ENCODE data around the gene ZCCHC7.
"Not testable (repeated sequence)": the region's sequence is repeated elsewhere in the genome, so short reads cannot be mapped to it uniquely, and the experiment has no call there.

ZCCHC7 gene

DNA sequence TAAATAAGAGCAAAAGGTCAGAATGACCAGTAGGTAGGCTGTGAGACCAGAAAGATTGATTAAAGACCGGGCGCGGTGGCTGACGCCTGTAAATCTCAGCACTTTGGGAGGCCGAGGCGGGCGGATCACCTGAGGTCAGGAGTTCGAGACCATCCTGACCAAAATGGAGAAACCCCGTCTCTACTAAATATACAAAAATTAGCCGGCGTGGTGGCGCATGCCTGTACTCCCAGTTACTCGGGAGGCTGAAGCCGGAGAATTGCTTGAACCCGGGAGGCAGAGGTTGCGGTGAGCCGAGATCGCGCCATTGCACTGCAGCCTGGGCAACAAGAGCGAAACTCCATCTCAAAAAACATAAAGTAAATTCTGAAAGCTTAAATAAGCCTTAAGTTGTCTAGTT, 38.9 kb upstream of the ZCCHC7 start:
- H4K12ac ChIP-seq (ENCODE audit: low read depth, low read length): not testable (repeated sequence)

DNA sequence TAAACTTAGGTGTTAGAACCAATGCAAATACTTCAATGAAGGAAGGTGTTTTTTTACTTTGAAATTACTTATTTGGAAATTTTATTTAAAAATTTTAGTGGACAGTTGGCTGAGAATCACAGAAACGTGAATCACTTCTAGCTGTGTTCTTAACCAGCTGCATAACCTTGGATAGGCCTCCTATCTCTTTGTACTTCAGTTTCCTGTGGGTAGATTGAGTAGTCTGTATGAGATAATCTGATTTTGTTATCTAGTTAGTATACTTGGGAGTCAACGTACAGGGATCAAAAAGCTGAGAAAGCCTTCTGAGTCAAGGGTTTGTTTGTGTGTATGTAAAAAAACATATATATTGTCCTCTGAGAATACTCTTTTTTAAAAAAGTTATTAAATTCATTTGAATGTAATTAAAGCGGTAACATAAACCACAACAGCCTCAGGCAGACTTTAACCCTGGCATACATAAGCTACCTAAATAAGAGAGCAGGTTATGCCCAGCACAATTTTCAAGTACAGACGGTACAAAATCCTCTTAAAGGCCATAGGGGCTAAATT, 38.1 kb upstream of the ZCCHC7 start:
- peaks cover 6% of the 10 kb centered on the region for H3K79me1 ChIP-seq (ENCODE audit: low read length)
- no peak for DNase-seq
- H3K9me3 ChIP-seq (ENCODE audit: insufficient read depth, low read depth, low read length): no peaks in the 10 kb centered on the region

More for the DNA sequence above, 38.9 kb upstream of the ZCCHC7 start:
- H3K4me1 ChIP-seq (ENCODE audit: control insufficient read depth in 1 of 2, insufficient read depth in 2 of 2, low read length in 2 of 2); H3K79me1 ChIP-seq (ENCODE audit: low read length); H3K4ac ChIP-seq (ENCODE audit: low read depth, low read length); DNase-seq; H3K27me3 ChIP-seq (ENCODE audit: insufficient read depth, low read length); H4K8ac ChIP-seq (ENCODE audit: low read depth, low read length); H3K4me3 ChIP-seq (ENCODE audit: low read depth, low read length); H3K14ac ChIP-seq (ENCODE audit: low read length); H3K27ac ChIP-seq (ENCODE audit: low read depth, low read length); H2AK5ac ChIP-seq (ENCODE audit: low read length); H3K9me3 ChIP-seq (ENCODE audit: insufficient read depth, low read depth, low read length); H3K9ac ChIP-seq (ENCODE audit: low read length); H3K36me3 ChIP-seq (ENCODE audit: control insufficient read depth in 1 of 2, insufficient read depth in 2 of 2, low read length in 2 of 2); H3K23ac ChIP-seq (ENCODE audit: low read length); H2AFZ ChIP-seq (ENCODE audit: insufficient read depth, low read length, poor library complexity); H3K18ac ChIP-seq (ENCODE audit: low read length); H2BK5ac ChIP-seq (ENCODE audit: low read depth, low read length, poor library complexity); H4K91ac ChIP-seq (ENCODE audit: low read depth, low read length); H3K4me2 ChIP-seq (ENCODE audit: low read length); H2BK120ac ChIP-seq (ENCODE audit: insufficient read depth, low read length, poor library complexity); H3K79me2 ChIP-seq (ENCODE audit: control insufficient read depth, insufficient read depth, low read length, poor library complexity); H2BK12ac ChIP-seq (ENCODE audit: low read length): not testable (repeated sequence)
- no CpG with 5 or more reads among the region's 20 CpGs for WGBS (ENCODE audit: extremely low coverage, insufficient coverage, insufficient read length)

GRCh38 chr9:37083654-37084053, 36.7 kb upstream of the ZCCHC7 start:
- H3K4me3 ChIP-seq (ENCODE audit: low read depth, low read length): no peak overlapping the region
- H3K4me1 ChIP-seq (ENCODE audit: control insufficient read depth in 1 of 2, insufficient read depth in 2 of 2, low read length in 2 of 2): peaks cover 3% of the 10 kb centered on the region in 2 experiments
- H3K9me3 ChIP-seq (ENCODE audit: insufficient read depth, low read depth, low read length): no peaks in the 10 kb centered on the region
- no peak overlapping the region for H4K8ac ChIP-seq (ENCODE audit: low read depth, low read length)
- no peak overlapping the region for H3K23ac ChIP-seq (ENCODE audit: low read length)
- H3K14ac ChIP-seq (ENCODE audit: low read length): no peak overlapping the region
- no peak overlapping the region for H4K91ac ChIP-seq (ENCODE audit: low read depth, low read length)
- H2AK5ac ChIP-seq (ENCODE audit: low read length): no peak overlapping the region
- peaks cover 0 to 6% of the 10 kb centered on the region in 2 experiments for H3K36me3 ChIP-seq (ENCODE audit: control insufficient read depth in 1 of 2, insufficient read depth in 2 of 2, low read length in 2 of 2)
- no peak overlapping the region for H3K9ac ChIP-seq (ENCODE audit: low read length)
- no peak overlapping the region for H2AFZ ChIP-seq (ENCODE audit: insufficient read depth, low read length, poor library complexity)
- H2BK120ac ChIP-seq (ENCODE audit: insufficient read depth, low read length, poor library complexity): no peak overlapping the region
- no peak overlapping the region for H2BK5ac ChIP-seq (ENCODE audit: low read depth, low read length, poor library complexity)
- H3K79me1 ChIP-seq (ENCODE audit: low read length): peaks cover 6% of the 10 kb centered on the region
- H3K4me2 ChIP-seq (ENCODE audit: low read length): no peak overlapping the region
- no peak overlapping the region for H3K18ac ChIP-seq (ENCODE audit: low read length)
- no peak for DNase-seq
- H3K4ac ChIP-seq (ENCODE audit: low read depth, low read length): no peak overlapping the region
- peaks cover 4% of the 10 kb centered on the region for H3K79me2 ChIP-seq (ENCODE audit: control insufficient read depth, insufficient read depth, low read length, poor library complexity)
- no peaks in the 10 kb centered on the region for H3K27me3 ChIP-seq (ENCODE audit: insufficient read depth, low read length)
- no peak overlapping the region for H2BK12ac ChIP-seq (ENCODE audit: low read length)
- H4K12ac ChIP-seq (ENCODE audit: low read depth, low read length): no peak overlapping the region
- H3K27ac ChIP-seq (ENCODE audit: low read depth, low read length): no peak overlapping the region

More for the DNA sequence above, 38.1 kb upstream of the ZCCHC7 start:
- no peak overlapping the region for H3K27ac ChIP-seq (ENCODE audit: low read depth, low read length)
- H4K12ac ChIP-seq (ENCODE audit: low read depth, low read length): no peak overlapping the region
- no CpG with 5 or more reads among the region's 4 CpGs for WGBS (ENCODE audit: extremely low coverage, insufficient coverage, insufficient read length)
- H2BK12ac ChIP-seq (ENCODE audit: low read length): no peak overlapping the region
- H3K36me3 ChIP-seq (ENCODE audit: control insufficient read depth in 1 of 2, insufficient read depth in 2 of 2, low read length in 2 of 2): peaks cover 0 to 6% of the 10 kb centered on the region in 2 experiments
- no peak overlapping the region for H3K4me2 ChIP-seq (ENCODE audit: low read length)
- H2BK120ac ChIP-seq (ENCODE audit: insufficient read depth, low read length, poor library complexity): no peak overlapping the region
- H2AK5ac ChIP-seq (ENCODE audit: low read length): no peak overlapping the region
- no peak overlapping the region for H2BK5ac ChIP-seq (ENCODE audit: low read depth, low read length, poor library complexity)
- H4K8ac ChIP-seq (ENCODE audit: low read depth, low read length): no peak overlapping the region
- H3K23ac ChIP-seq (ENCODE audit: low read length): no peak overlapping the region
- peaks cover 3% of the 10 kb centered on the region in 2 experiments for H3K4me1 ChIP-seq (ENCODE audit: control insufficient read depth in 1 of 2, insufficient read depth in 2 of 2, low read length in 2 of 2)
- H3K4me3 ChIP-seq (ENCODE audit: low read depth, low read length): no peak overlapping the region
- H3K9ac ChIP-seq (ENCODE audit: low read length): no peak overlapping the region
- no peaks in the 10 kb centered on the region for H3K27me3 ChIP-seq (ENCODE audit: insufficient read depth, low read length)
- peaks cover 4% of the 10 kb centered on the region for H3K79me2 ChIP-seq (ENCODE audit: control insufficient read depth, insufficient read depth, low read length, poor library complexity)
- H4K91ac ChIP-seq (ENCODE audit: low read depth, low read length): no peak overlapping the region
- no peak overlapping the region for H3K18ac ChIP-seq (ENCODE audit: low read length)
- H2AFZ ChIP-seq (ENCODE audit: insufficient read depth, low read length, poor library complexity): no peak overlapping the region
- H3K14ac ChIP-seq (ENCODE audit: low read length): no peak overlapping the region
- no peak overlapping the region for H3K4ac ChIP-seq (ENCODE audit: low read depth, low read length)

DNA sequence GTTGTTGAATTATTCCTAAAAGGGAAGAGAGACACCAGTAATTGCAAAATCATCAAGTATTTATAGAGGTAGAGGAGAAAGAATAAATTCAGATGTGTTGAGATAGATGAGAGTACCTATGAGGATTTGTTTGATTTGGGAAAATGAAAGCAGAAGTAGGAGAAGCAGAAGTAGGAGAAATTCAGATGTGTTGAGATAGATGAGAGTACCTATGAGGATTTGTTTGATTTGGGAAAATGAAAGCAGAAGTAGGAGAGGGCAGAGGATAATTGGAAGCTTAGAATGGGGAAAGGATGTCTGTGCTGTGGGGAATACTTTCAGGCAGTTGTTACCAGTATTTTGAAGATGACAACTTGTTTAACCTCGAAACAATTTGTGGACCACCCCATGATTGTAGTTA, 35.1 kb upstream of the ZCCHC7 start:
- H3K14ac ChIP-seq (ENCODE audit: low read length): no peak overlapping the region

More for the DNA sequence above, 35.1 kb upstream of the ZCCHC7 start:
- Histone ChIP-seq H3K4me2 (ENCODE audit: low read length) (no peak overlapping the region), H3K4me1 (ENCODE audit: control insufficient read depth in 1 of 2, insufficient read depth in 2 of 2, low read length in 2 of 2) (no peaks in the 10 kb centered on the region), H4K8ac (ENCODE audit: low read depth, low read length) (no peak overlapping the region), H3K36me3 (ENCODE audit: control insufficient read depth in 1 of 2, insufficient read depth in 2 of 2, low read length in 2 of 2) (peaks cover 0 to 6% of the 10 kb centered on the region in 2 experiments), H3K23ac (ENCODE audit: low read length) (no peak overlapping the region), H3K27ac (ENCODE audit: low read depth, low read length) (no peak overlapping the region), H3K9ac (ENCODE audit: low read length) (no peak overlapping the region), H3K9me3 (ENCODE audit: insufficient read depth, low read depth, low read length) (no peaks in the 10 kb centered on the region), H4K12ac (ENCODE audit: low read depth, low read length) (no peak overlapping the region), H3K18ac (ENCODE audit: low read length) (no peak overlapping the region), H4K91ac (ENCODE audit: low read depth, low read length) (no peak overlapping the region), H3K4ac (ENCODE audit: low read depth, low read length) (no peak overlapping the region), H3K79me1 (ENCODE audit: low read length) (no peaks in the 10 kb centered on the region), H3K4me3 (ENCODE audit: low read depth, low read length) (no peak overlapping the region), H2BK12ac (ENCODE audit: low read length) (no peak overlapping the region), H2BK5ac (ENCODE audit: low read depth, low read length, poor library complexity) (no peak overlapping the region), H2AK5ac (ENCODE audit: low read length) (no peak overlapping the region), H3K27me3 (ENCODE audit: insufficient read depth, low read length) (no peaks in the 10 kb centered on the region), H3K79me2 (ENCODE audit: control insufficient read depth, insufficient read depth, low read length, poor library complexity) (no peaks in the 10 kb centered on the region), H2BK120ac (ENCODE audit: insufficient read depth, low read length, poor library complexity) (no peak overlapping the region), H2AFZ (ENCODE audit: insufficient read depth, low read length, poor library complexity) (no peak overlapping the region)
- WGBS (ENCODE audit: extremely low coverage, insufficient coverage, insufficient read length): no CpG with 5 or more reads among the region's 1 CpG
- DNase-seq: no peak

Measured in trophoblast cell (in vitro differentiated cells and primary cell).